Lower lobe of right lung (tissue), 2 donors: ENCODE data around the gene CCDC85A. TPM values are rescaled to one million over a fixed set of nuclear protein-coding genes. Genes with fewer than 3 reads are reported as not detected.

Source experiments
- ATAC-seq, 2 donors: fragments of 200-7000 bp; cut with Tn5 transposase; one replicate each; pipeline ENCODE4 v1.9.1; 2020 to 2022; ENCODE audit warnings: mild to moderate bottlenecking in 2 of 2, moderate library complexity in 2 of 2
- DNase-seq: peaks from one replicate; pipeline ENCODE4 v3.0.0-alpha.2; 2020
- H3K27ac ChIP-seq: fragments of 200-600 bp; one replicate; pipeline ENCODE4 v1.8.0; 2022
- H3K27me3 ChIP-seq: fragments of 200-600 bp; one replicate; pipeline ENCODE4 v1.8.0; 2022; ENCODE audit warnings: low read depth
- H3K36me3 ChIP-seq: fragments of 200-600 bp; one replicate; pipeline ENCODE4 v1.8.0; 2022; ENCODE audit warnings: mild to moderate bottlenecking
- H3K4me1 ChIP-seq: fragments of 200-600 bp; one replicate; pipeline ENCODE4 v1.8.0; 2022
- H3K4me3 ChIP-seq: fragments of 200-600 bp; one replicate; pipeline ENCODE4 v1.8.0; 2022; ENCODE audit warnings: mild to moderate bottlenecking
- H3K9me3 ChIP-seq: fragments of 200-600 bp; one replicate; pipeline ENCODE4 v1.8.0; 2022
- intact Hi-C: fragments of 100-400 bp; cut with DNase I; formaldehyde crosslinking; loops from one replicate; pipeline ENCODE4 v1.11.0; 2022
- total RNA-seq: library from RNA; stranded (reverse); fragmentation: NEBNext Ultra II Directional; extraction: Animal tissue kit (Norgen Biotek cat#: 25700); gene quantifications from one replicate; pipeline ENCODE4 v1.2.1, GENCODE V29; 2021
- TF ChIP-seq, protein P1 (sequence below): fragments of 200-600 bp; IDR thresholded peaks from one replicate; pipeline ENCODE4 v1.8.0; 2022; ENCODE audit warnings: antibody characterized with exemption, mild to moderate bottlenecking
- donor health status: DM: no; HTN: yes; CAD: no; lungs with severe emphysema.

CCDC85A gene
- total RNA-seq, 1 donor from 2014 or later: 17.0 TPM

GRCh38 chr2:56286936-56287335 is 103.1 kb downstream of the CCDC85A start:
- DNase-seq (no peak), ATAC-seq (no peak)
- no peaks in the 10 kb centered on the region for H3K4me1 ChIP-seq
- H3K27me3 ChIP-seq: no peaks in the 10 kb centered on the region
- TF ChIP-seq, protein P1, sequence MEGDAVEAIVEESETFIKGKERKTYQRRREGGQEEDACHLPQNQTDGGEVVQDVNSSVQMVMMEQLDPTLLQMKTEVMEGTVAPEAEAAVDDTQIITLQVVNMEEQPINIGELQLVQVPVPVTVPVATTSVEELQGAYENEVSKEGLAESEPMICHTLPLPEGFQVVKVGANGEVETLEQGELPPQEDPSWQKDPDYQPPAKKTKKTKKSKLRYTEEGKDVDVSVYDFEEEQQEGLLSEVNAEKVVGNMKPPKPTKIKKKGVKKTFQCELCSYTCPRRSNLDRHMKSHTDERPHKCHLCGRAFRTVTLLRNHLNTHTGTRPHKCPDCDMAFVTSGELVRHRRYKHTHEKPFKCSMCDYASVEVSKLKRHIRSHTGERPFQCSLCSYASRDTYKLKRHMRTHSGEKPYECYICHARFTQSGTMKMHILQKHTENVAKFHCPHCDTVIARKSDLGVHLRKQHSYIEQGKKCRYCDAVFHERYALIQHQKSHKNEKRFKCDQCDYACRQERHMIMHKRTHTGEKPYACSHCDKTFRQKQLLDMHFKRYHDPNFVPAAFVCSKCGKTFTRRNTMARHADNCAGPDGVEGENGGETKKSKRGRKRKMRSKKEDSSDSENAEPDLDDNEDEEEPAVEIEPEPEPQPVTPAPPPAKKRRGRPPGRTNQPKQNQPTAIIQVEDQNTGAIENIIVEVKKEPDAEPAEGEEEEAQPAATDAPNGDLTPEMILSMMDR: no peak
- intact Hi-C loops: no loop called here
- peaks cover 3% of the 10 kb centered on the region for H3K9me3 ChIP-seq
- no peak overlapping the region for H3K27ac ChIP-seq
- H3K36me3 ChIP-seq: no peaks in the 10 kb centered on the region
- no peak overlapping the region for H3K4me3 ChIP-seq

- intact Hi-C loops: no loop called here
- no peak overlapping the region for H3K4me3 ChIP-seq
- no peak for ATAC-seq
Observed at GRCh38 chr2:56287508-56287907, 103.7 kb downstream of the CCDC85A start.

GRCh38 chr2:56287974-56288373 is 104.2 kb downstream of the CCDC85A start:
- Histone ChIP-seq H3K4me1 (no peaks in the 10 kb centered on the region), H3K9me3 (peaks cover 3% of the 10 kb centered on the region), H3K4me3 (no peak overlapping the region), H3K27ac (no peak overlapping the region), H3K36me3 (no peaks in the 10 kb centered on the region), H3K27me3 (no peaks in the 10 kb centered on the region)
- DNase-seq (no peak), ATAC-seq (no peak)
- TF ChIP-seq, protein P1: no peak
- intact Hi-C loops: no loop called here

More at GRCh38 chr2:56287508-56287907, 103.7 kb downstream of the CCDC85A start:
- Histone ChIP-seq H3K27ac (no peak overlapping the region), H3K27me3 (no peaks in the 10 kb centered on the region), H3K9me3 (peaks cover 3% of the 10 kb centered on the region), H3K4me1 (no peaks in the 10 kb centered on the region), H3K36me3 (no peaks in the 10 kb centered on the region)
- no peak for DNase-seq
- TF ChIP-seq, protein P1: no peak

DNA sequence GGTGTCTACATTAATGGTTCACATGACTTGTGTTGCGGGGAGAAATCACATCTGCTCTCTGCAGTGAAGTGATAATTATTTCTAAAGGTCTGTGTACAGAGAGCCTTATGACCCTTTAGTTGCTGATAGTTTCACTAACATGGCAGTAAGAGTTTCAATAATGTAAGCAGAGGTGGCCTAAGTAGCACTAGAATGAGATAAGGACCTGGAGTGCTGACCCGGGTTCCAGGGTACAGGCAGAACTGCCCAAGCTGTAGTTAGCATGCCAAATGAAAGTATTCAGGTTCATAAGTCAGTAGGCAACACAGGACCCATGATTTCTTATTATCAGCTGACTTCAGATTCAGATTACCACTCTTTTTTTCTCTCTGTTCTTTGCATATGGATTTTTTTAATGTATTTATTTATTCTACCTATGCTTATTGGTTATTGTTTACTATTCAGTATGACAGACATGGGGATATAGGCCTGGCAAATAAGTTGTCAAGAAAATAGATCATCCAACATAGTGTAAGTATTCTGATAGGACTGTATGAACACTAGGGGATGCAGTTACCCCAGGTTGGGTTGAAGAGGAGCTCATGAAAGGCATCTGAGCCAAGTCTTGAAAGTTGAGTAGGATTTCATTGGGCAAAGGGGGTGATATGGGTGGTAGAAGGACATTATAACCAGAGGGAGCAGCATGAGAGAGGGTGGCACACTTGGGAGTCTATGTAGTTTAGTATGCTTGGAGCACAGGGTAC is 105.2 kb downstream of the CCDC85A start:
- no peak for DNase-seq
- Histone ChIP-seq H3K4me1 (no peaks in the 10 kb centered on the region), H3K4me3 (no peak overlapping the region), H3K27me3 (no peaks in the 10 kb centered on the region), H3K9me3 (peaks cover 3% of the 10 kb centered on the region), H3K27ac (no peak overlapping the region), H3K36me3 (no peaks in the 10 kb centered on the region)
- intact Hi-C loops: no loop called here
- TF ChIP-seq, protein P1: no peak
- no peak for ATAC-seq

DNA sequence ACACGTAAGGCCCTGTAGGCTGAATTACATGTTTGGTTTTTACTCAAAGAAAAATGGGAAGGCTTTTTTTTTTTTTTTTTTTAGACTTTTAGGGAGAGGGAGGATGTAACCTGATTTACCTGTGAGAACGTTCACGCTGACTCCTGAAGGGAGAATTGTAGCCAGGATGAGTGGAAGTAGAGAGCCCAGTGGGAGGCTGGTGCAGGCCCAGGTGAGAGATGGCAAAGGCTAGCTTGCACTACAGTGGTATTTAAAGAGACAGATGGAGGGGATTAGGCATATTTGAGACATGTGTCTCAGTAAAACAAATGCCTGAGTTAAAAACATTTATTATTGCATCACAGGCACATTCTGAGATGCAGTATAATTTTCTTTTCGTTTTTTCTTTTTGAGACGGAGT is 107.9 kb downstream of the CCDC85A start:
- Histone ChIP-seq H3K9me3 (no peaks in the 10 kb centered on the region), H3K4me1 (no peaks in the 10 kb centered on the region), H3K4me3 (no peak overlapping the region), H3K27ac (no peak overlapping the region), H3K36me3 (no peaks in the 10 kb centered on the region), H3K27me3 (no peaks in the 10 kb centered on the region)
- ATAC-seq: no peak
- TF ChIP-seq, protein P1: no peak
- DNase-seq: no peak
- intact Hi-C loops: no loop called here
